ENCODE data around the gene MTRR. TPM values are rescaled to one million over a fixed set of nuclear protein-coding genes. Genes with fewer than 3 reads are reported as not detected.

MTRR gene
- total and polyA plus RNA-seq, 9 donors = 21.8 to 65.9 (median 42.5) TPM

DNA sequence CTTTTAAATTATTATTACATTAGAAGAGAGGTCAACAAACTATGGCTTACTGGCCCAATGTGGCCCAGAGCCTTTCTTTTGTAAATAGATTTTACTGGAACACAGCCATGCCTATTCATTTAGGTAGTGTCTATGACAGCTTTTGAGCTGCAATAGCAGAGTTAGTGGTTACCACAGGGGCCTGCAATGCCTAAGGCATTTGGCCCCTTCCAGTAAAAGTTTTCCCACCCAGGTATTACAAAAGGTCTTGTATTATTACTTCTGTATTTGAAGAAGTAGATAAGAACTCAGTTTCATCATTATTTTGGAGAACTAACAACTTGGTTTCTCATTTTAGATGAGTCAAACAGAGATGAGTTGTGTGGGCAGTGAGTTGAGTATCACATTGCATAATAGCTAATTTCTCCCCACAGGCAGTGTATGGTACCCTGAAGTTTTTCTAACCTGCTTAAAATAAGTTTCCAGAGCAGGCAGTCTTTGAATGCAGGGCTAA lies 9.5 kb downstream of the MTRR start:
- no peaks in the 10 kb centered on the region for H3K27me3 ChIP-seq
- H3K9me3 ChIP-seq = no peaks in the 10 kb centered on the region
- intact Hi-C loops (cut with DNase I) = no loop called here
- TF ChIP-seq EP300 (IDR thresholded peaks at IDR 0.05) (no peak), POLR2A (IDR thresholded peaks at IDR 0.05) (no peak), CTCF (IDR thresholded peaks at IDR 0.05) (no peak)
- H3K4me1 ChIP-seq (ENCODE audit: insufficient read depth) = peaks cover 2% of the 10 kb centered on the region
- DNase-seq = no peak
- no peak overlapping the region for H3K4me3 ChIP-seq
- H3K36me3 ChIP-seq = no peaks in the 10 kb centered on the region
- H3K27ac ChIP-seq = no peak overlapping the region

DNA sequence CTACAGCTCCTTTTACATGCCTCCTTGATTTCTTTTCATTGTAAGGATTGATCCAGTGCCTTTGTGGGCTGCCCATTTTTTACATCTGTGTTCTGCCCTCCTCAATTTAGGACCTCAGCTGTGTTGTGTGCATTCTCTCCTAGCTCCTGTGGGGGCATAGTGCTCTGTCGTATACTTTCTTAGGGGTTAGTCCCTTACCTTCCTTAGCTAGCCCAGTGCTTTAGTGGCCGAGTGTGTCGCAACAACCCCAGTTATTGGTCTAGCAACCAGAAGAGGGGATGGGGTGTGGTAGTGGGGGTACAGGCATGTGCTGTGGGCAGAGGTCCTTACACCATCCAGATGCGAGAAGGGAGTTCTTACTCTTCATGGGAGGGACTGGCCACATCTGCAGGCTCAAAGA lies 12.1 kb downstream of the MTRR start:
- intact Hi-C loops (cut with DNase I) = no loop called here
- no peaks in the 10 kb centered on the region for H3K9me3 ChIP-seq
- H3K4me3 ChIP-seq = no peak overlapping the region
- no peak for DNase-seq
- TF ChIP-seq CTCF (IDR thresholded peaks at IDR 0.05) = no peak
- TF ChIP-seq EP300 (IDR thresholded peaks at IDR 0.05) = no peak
- TF ChIP-seq POLR2A (IDR thresholded peaks at IDR 0.05) = no peak
- 83 to 91% (median 85%) methylated on average over 4 of the region's 4 CpGs for WGBS, 3 donors
- H3K36me3 ChIP-seq = no peaks in the 10 kb centered on the region
- H3K27me3 ChIP-seq = no peaks in the 10 kb centered on the region
- peaks cover 2% of the 10 kb centered on the region for H3K4me1 ChIP-seq (ENCODE audit: insufficient read depth)
- H3K27ac ChIP-seq = no peak overlapping the region

DNA sequence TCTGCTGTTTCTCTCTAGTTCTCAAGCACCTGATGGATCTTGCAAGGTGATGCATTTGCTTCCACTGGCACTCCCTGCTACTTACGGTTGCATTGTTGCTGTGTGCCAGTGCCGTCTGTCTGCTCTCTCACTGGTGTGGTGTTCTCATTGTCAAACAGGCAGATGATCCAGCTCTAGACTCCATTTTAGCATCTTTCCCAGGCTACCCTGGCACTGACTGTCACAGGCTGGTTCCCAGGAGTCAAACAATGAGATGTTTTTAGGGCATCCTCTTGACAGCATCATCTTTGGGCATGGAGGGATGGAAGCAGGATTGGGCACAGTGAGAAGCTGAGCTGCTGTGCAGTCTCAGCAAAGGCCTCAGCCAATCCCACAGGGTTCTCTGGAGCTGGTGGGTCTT lies 12.9 kb downstream of the MTRR start:
- Histone ChIP-seq H3K4me3 (no peak overlapping the region), H3K9me3 (no peaks in the 10 kb centered on the region), H3K4me1 (ENCODE audit: insufficient read depth) (peaks cover 2% of the 10 kb centered on the region), H3K27me3 (no peaks in the 10 kb centered on the region), H3K27ac (no peak overlapping the region), H3K36me3 (no peaks in the 10 kb centered on the region)
- intact Hi-C loops (cut with DNase I) = no loop called here
- WGBS, 3 donors = 89 to 96% (median 93%) methylated on average over 2 of the region's 2 CpGs
- no peak for DNase-seq
- no peak for TF ChIP-seq CTCF (IDR thresholded peaks at IDR 0.05)
- TF ChIP-seq EP300 (IDR thresholded peaks at IDR 0.05) = no peak
- TF ChIP-seq POLR2A (IDR thresholded peaks at IDR 0.05) = no peak

GRCh38 chr5:7882926-7883325 lies 14.0 kb downstream of the MTRR start:
- WGBS, 3 donors = 90 to 96% (median 91%) methylated on average over 4 of the region's 4 CpGs
- Histone ChIP-seq H3K9me3 (no peaks in the 10 kb centered on the region), H3K27me3 (no peaks in the 10 kb centered on the region), H3K4me1 (ENCODE audit: insufficient read depth) (no peaks in the 10 kb centered on the region), H3K36me3 (no peaks in the 10 kb centered on the region), H3K27ac (no peak overlapping the region), H3K4me3 (no peak overlapping the region)
- no peak for DNase-seq
- TF ChIP-seq POLR2A (IDR thresholded peaks at IDR 0.05) = no peak
- no peak for TF ChIP-seq EP300 (IDR thresholded peaks at IDR 0.05)
- no peak for TF ChIP-seq CTCF (IDR thresholded peaks at IDR 0.05)
- intact Hi-C loops (cut with DNase I) = no loop called here

All from ovary (tissue), 9 donors.